Stimulated activated CD4-positive, alpha-beta T cell treated with anti-CD3 and anti-CD28 coated beads, Interleukin-1b, Interleukin-23, amount 100 ng/mL, for 4 hours (primary cell): ENCODE results near the gene TLX3.

ENCODE experiments used
- DNase-seq, 2 donors: peaks; one replicate each; pipeline ENCODE4 v3.0.0-alpha.2; 2020; ENCODE audit warnings: low read depth in 2 of 2

TLX3 gene

DNA sequence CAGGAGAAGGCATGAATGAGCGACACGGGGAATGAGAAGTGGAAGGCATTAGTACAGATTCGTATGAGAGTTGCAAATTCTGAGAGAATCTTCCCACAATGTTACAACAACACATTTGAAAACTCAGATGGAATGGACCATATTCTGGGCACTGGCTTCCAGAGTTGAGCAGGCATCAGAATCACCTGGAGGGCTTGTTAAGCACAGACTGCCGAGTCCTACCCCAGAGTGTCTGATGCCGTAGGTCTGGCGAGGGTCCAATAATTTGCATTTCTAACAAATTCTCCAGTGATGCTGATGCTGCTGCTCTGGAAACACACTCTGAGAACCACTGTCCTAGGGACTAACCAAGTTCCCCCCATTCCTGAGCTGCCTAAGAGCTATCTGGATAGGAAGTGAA is 2.9 kb upstream of the TLX3 start:
- no peak for DNase-seq

DNA sequence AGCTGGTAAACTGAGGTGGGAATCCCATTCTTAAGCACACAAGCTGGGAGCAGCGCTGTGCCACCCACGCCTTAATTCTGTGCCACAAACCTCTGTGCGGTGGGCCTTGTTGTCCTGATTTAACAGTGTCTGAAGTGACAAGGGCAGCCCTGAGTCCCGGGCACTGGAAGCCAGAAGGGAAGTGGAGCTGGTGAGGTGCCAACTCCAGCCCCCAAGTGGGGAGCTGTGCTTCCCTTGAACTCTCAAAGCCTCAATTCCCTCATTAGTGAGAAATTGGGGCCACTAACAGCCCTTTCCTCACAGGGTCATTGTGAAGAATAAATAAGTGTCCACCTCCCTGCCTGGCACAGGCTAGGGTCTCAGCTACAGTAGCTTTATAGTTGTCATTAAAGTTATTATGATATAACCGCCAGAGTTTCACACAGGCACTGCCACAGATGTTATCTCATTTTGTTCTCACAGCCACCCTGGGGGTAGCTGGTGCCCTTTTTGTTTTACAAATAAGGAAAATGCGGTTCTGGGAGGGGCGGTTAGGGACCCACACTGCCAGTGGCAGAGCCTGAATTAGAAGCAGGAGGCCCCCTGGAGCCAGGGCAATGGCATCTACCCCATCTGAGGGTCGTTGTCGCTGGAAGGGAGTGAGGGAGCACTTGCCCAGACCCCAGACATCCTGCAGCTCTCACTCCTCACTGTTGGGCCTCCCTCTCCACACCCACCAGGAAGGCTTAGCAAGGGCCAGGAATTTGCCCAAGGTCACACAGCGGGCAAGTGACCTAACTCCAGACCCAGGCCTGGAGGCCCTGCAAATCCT is 2.1 kb upstream of the TLX3 start:
- DNase-seq = no peak

DNA sequence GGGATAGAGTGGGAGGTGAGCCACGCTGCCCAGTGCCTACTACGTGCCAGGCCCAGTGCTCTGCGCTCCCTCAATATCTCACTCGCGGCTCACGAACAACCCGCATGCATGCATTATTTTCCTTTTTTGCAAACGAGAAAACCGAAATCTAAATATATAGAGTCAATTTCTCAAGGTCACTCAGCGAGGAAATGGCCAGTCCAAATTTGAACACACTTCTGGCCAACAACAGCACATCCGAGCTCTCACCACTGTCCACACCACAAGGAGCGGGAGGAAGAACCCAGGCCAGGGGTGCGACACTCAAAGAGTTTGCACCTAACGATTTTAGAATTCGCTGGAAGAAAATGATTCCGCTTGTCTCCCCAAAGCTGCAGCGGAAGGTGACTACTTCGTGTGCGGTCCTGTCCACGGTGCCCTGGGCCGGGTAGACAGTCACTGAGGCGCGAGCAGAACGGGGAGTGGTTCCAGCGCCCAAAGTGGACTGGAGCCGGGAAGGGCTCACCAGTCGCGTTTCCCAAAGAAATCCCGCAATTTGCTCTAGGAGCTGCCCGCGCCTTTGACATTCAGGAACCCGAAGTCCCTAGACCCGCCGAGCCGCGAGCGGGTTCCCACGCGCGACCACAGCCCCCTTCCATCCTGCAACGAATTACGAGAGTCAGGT is 1.1 kb upstream of the TLX3 start:
- no peak for DNase-seq

DNA sequence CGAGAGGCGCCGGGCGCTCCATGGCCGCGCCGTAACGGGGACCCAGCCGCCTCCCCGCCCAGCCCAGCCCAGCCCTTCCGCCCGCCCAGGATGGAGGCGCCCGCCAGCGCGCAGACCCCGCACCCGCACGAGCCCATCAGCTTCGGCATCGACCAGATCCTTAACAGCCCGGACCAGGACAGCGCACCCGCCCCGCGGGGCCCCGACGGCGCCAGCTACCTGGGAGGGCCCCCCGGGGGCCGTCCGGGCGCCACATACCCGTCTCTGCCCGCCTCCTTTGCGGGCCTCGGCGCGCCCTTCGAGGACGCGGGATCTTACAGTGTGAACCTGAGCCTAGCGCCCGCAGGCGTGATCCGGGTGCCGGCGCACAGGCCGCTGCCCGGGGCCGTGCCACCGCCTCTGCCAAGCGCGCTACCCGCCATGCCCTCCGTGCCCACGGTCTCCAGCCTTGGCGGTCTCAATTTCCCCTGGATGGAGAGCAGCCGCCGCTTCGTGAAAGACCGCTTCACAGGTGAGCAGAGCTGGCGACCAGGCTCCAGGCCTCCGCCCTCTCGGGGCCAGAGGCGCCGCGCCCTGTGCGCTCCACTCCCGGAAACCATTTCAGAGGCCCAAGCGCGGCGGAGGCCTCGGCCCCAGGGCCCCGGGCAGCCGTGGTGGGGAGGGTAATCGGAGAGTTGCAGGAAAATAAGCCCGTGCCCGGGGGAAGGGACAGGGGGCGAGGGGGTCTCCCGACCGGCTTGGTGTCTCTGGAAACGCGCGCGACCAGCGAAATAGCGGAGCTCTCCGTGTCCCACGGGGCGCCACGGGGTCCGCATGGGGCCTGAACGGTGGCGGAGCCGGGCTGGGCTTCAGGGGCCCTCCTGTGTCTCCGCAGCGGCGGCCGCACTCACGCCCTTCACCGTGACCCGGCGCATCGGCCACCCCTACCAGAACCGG is 496 bp downstream of the TLX3 start:
- DNase-seq = no peak

DNA sequence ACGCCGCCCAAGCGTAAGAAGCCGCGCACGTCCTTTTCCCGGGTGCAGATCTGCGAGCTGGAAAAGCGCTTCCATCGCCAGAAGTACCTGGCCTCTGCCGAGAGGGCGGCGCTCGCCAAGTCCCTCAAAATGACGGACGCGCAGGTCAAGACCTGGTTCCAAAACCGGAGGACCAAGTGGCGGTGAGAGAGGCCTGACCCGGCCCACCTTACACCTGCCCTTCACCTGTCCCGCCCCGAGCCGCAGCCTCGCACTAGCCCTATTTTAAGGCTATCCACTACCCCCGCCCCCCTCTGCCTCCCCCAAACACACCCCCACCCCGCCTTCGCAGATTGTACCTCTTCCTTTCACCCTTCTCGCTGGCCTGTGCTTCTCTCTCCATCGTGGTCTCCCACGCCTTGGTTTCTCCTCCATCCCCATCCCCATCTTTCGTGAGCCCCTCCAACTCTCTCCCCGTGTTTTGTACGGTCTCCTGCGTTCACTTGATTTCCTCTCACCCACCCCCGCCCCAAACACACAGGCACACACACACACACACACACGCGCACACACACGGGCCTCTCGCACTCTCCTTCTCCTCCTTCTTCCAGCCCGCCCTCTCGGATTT is 1.3 kb downstream of the TLX3 start:
- no peak for DNase-seq

DNA sequence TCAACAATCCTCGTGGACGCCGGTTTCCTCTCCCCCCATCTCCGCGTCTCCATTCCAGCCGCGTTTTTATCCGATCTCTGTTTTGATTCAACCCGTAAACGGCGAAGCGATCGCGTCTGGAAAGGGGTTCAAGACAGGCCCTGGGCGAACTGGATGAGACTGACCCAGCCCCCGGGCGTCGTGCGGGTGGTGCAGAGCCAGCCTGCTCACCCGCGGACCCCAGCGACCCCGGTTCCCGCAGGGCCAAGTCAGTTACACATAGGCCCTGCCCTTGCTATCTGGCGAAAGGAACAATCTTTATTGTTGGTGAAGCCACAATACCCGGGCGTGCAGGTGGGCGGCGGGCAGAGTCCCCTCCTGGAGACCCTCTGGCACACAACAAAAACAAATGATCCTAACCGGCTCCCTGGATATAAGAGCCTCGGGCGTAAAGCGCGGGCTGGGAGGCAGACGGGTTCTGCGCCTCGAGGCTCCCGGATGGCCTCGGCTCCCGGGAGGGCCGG is 1.8 kb downstream of the TLX3 start:
- no peak for DNase-seq

DNA sequence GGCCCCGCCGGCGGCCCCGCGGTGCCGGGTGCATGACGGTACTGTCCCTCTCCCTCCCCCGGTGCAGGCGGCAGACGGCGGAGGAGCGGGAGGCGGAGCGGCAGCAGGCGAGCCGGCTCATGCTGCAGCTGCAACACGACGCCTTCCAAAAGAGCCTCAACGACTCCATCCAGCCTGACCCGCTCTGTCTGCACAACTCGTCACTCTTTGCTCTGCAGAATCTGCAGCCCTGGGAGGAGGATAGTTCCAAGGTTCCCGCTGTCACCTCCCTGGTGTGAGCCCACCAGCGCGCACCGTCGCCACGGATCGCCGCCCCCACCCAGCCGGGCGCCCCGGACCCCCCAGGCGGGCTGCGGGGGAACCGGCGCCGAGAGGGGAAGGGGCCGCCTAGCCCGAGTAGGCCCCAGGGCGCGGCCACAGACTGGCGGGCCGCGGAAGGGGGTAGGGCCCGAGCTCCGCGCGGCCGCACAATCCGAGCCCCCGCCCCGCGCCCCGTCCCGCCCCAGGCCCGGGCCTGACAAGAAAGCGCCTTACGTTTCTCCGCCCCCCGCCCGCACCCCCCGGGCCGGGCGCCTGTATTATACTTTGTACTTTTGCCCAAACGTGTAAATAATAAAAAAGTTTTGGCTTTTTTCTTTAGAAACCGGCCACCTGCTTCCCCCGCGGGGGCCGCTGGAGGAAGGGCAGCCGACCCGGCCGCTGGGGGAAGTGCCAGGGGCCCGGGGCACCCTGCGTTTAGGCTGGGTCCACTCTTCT is 2.5 kb downstream of the TLX3 start:
- DNase-seq = no peak

DNA sequence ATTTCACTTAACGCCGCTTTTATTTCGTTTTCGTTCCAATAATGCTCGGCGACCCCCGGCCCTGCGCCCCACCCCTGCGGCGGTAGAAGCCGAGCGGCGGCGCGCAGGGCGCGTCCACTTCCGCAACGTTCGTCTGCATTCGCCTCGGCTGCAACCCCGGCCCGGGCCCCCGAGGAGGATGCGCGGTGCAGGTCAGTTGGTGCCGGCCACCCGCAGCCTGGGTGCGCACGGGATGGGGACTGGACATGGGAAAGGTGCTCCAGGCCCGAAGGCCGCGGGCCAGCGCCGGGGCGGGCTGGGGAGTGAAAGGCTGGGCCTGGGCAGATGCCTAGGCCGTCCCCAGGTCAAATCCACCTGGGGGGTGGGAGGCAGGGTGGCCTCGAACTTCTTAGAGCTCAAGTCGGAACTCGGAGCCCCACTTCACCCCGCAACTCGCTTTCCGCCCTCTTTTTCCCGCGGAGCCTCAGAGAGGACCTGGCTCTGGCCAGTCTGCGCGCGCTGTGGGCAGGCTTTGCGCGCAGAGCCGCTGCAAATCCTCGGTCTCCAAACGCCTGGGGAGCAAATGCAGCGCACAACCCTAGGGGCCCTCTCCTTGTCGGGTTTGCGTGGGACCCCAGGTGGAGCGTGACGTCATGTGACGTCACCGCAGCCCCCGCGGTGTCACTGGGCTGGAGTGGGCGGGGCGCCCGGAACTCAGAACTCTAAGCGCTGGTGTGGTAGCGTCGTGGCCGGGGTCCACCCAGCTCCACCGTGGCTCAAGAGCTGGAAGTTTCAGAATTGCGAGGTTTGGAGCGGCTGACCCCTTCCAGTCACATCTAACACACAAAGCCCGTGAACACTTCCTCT is 3.3 kb downstream of the TLX3 start:
- DNase-seq = no peak

DNA sequence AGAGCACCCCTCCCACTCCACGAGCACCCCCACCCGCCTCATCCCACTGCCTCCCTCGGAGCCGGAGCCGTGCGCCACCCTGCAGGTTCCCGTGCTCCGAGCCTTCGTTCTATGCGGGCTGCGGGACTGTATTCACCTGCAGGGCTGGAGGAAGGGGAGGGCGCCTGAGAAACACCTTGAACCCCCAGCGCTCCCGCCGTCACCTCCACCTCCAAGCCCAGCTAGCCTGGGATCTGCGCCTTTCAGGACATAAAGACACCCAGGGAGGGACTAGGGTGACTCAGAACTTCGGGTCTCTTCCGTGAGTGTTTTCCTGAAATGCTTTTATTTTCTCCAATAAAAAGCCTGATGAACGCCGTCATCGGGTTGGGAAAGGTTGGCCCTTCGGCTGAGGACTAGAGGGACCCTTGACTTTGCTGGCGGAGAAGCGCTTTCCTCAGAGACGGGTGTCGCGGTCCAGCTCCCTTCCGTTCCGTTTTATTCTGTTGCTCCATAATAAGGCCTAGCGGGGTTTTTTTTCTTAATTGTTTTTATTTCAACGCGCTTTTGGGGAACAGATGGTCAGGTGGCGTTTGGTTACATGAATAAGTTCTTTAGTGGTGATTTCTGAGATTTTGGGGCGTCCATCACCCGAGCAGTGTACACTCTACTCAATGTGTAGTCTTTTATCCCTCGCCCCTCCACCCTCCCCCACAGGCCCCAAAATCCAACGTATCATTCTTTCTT is 4.6 kb downstream of the TLX3 start:
- DNase-seq = no peak

DNA sequence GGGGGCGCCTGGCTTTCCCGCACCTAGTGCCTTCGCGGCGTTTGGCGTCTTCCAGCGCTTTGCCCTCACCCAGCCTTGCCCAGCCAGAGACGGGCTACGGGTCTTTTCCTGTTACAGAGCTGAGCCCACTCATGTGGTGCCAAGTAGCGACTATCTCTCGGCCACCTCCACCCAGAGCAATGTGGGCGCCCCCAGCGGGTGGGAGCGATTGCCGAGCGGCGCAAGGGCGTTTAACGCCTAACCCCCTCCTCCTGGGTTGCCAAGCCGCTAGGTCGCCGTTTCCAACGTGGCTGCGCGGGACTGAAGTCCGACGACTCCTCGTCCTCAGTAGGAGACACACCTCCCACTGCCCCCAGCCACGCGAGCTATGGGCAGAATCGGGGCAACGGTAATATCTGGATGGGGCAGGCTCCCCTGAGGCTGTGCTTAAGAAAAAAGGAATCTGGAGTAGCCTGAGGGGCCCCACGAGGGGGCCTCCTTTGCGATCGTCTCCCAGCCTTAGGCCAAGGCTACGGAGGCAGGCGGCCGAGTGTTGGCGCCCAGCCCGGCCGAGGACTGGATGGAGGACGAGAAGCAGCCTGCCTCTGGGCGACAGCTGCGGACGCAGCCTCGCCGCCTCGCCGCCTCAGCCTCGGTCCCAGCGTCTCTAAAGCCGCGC is 5.8 kb downstream of the TLX3 start:
- DNase-seq = no peak

DNA sequence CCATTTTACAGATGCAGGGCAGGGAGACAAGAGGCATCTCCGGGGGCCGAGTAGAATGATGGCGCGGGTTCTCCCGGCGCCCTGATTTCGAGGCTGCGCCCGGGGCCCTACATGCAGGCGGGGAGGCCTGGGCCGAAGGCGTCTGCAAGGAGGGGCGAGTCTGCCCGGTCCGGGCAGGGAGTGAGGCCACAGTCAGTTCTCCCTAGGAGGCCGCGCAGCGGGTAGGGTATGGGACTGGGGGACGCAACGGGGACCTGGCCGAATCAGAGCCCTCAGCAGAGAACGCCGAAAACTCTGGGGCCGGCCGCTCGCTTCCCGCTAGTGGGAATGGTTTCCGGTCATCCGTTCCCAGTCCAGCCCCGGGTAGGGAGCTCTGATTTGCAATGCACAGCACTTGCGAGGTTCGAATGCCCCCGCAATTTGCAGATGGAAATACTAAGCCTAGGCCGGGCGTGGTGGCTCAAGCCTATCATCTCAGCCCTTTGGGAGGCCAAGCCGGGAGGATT is 6.4 kb downstream of the TLX3 start:
- no peak for DNase-seq

DNA sequence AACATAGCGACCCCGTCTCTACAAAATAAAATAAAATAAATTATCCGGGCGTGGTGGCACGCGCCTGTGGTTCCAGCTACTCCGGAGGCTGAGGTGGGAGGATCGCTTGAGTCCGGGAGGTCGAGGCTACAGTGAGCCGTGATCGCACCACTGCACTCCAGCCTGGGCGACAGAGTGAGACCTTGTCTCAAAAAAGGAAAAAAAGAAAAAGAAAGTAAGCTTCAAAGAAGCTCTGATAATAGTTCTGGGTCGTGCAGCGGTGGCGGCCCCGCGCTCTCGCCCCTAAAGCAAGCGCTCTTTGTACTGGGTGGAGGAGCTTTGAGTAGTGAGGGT is 6.8 kb downstream of the TLX3 start:
- DNase-seq = no peak

DNA sequence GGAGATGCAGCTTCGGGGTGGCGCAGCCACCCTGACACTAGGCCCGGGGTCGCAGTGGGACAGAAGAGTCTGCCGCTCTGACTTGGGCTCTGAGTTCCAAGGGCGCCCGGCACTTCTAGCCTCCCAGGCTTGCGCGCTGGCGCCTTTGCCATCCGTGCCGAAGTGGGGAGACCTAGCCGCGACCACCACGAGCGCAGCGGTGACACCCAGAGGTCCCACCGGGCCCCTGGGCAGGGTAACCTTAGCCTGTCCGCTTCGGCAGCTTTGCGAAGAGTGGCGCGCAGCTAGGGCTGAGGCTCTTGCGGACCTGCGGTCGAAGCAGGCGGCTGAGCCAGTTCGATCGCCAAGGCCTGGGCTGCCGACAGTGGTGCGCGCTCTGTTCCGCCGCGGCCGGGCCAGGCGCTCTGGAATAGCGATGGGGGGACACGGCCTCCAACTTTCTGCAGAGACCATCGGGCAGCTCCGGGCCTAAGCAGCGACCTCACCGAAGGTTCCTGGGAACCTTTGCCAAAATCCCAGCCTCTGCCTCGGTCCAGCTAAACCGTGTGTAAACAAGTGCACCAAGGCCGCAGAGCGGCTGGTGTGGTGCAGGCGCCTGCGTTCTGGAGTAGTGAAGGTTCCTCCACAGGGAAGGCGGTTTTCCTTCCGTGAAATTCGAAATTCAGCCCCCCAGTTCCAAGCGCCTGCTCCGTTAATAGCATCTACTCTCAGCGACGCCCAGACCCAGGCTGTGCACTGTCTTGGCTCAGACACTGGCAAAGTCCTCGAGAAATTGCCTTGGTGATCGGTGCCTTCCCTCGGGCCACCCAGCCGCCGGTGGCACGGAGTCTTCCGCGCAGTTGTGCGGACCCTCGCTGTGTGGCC is 7.4 kb downstream of the TLX3 start:
- no peak for DNase-seq

DNA sequence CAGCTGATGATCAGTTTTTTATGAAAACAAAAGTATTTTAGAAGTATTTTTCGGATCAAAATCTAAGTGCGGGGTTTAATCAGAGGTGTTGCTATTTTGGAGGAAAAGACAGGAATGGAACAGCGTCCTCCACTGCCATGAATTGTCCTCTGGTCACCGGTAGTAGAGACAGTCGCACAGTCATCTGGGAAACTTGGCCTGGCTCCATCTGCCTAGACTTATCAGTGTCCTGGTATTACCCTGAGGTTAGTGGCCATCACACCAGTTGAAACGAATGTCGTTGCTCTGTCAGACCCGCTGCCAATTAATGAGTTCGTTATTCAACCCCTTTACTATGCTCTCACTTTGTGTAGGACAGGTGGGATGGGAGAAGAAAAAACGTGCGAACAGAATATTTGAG is 8.2 kb downstream of the TLX3 start:
- DNase-seq = no peak

DNA sequence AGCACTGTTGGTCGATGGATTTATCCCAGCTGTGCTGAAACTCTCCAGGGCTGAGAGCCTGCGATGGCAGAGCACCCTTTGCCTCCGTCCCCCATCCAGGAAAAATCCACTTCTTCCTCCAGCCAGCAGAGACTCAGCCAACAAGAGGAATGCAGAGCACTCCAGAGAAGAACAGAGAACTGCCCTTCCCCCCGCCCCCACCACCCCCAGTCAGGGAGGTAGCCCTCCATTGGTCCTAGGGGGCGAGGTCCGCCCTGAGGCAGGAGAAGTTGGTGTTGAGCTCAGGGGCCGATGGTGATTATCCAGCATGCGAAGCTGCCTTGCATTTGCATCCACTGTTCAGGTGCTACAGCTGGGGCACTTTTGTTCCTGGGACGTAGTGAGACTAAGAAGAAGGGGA is 9.0 kb downstream of the TLX3 start:
- no peak for DNase-seq

DNA sequence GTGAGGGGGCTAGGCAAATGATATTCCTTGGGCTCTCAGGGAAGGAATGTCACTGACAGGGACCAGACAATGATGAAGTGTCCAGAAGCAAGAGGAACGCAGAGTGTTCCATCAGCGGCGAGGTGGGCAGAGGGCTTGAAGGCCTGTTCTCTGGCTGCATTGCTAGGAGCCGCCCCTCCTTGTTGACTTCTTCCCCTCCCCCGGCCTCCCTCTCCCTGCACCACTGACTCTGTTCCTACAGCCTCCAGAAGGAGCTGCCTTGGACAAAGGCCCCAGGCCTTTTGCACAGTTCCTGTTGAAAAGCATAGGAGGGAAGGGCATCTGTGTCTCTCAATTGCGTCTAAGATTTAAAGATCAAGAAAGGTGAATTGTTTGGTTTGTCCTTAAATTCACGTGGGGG is 12.4 kb downstream of the TLX3 start:
- no peak for DNase-seq

DNA sequence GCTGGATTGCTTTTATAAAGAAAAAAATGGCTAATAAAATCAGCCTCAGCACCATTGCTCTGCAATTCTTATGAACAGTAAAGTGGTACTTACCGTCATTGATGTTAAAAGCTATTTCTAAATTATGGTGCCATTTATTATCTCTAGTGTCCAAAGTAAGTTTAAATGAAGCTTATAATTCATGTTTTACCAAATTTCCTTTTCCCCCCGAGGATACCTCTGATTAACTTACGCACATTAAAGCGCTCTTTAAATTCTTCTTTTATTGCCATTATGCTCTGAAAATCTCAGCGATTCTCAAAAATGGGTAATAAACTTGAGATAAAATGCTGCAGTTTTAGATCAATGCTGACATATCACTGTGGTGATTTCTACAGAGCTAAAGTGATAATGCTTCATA is 13.5 kb downstream of the TLX3 start:
- no peak for DNase-seq

DNA sequence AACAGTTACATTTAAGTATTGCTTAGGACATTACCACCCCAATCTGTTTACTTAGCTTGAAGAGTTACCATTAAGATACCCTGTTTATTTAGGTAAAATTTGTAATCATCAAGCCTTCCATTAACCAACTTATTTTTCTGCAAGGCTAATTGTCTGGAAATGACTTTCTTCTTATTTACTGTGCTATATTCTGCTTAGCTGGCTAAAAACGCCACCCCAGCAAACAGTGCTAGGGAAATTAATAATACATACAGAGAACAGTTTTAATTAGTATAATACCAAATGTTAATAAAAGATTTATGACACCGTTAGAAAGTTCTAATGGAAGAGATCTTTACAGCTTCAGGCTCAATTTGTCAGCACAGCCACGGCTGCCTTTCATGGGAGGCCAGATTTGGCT is 14.0 kb downstream of the TLX3 start:
- DNase-seq = no peak
